HCT116 (cell line): Measurements from ENCODE around the gene ESRRG. TPM values are rescaled to one million over a fixed set of nuclear protein-coding genes. Genes with fewer than 3 reads are reported as not detected.

Source experiments
- ATAC-seq: fragments of 200-7000 bp; cut with Tn5 transposase; 2 replicates; pipeline ENCODE4 v1.9.1; 2020; ENCODE audit warnings: mild to moderate bottlenecking, moderate library complexity
- BruUV-seq: library from RNA; stranded (reverse); fragments of 400-500 nt; replicated peaks from 2 replicates; lab custom pipeline; 2021; lab: Mats Ljungman, UMichigan
- CTCF ChIA-PET: fragments of 300-600 bp; sonication (Branson Sonifier 250); formaldehyde crosslinking; loops from one replicate; lab custom pipeline; 2021; ENCODE audit warnings: antibody characterized with exemption; lab: Charles Lee
- POLR2A ChIA-PET: fragments of 300-600, 350-600 bp; sonication (Branson Sonifier 250); formaldehyde crosslinking; loops from one replicate; lab custom pipeline; 2021; ENCODE audit warnings: antibody characterized with exemption; lab: Charles Lee
- RAD21 ChIA-PET, 2 experiments: fragments of 300-600 bp; sonication (Branson Sonifier 250); formaldehyde crosslinking; loops; one replicate each; lab custom pipeline; 2023; ENCODE audit warnings: low total read pairs in 2 of 2; ENCODE audit not compliant: uncharacterized antibody in 2 of 2, unreplicated experiment in 2 of 2, low non-redundant PET in 1 of 2; lab: Charles Lee
- DNase-seq: peaks from one replicate; pipeline ENCODE4 v3.0.0-alpha.2; 2010; ENCODE audit warnings: low read depth, low spot score
- H2AFZ ChIP-seq: fragments of 200-600 bp; shearing (Covaris generic), sonication (generic); 2 replicates; pipeline ENCODE4 v1.6.1; 2017; ENCODE audit warnings: low read depth, mixed run types, mixed read lengths, antibody characterized with exemption, low read length; ENCODE audit not compliant: poor library complexity, severe bottlenecking
- H3K27ac ChIP-seq: 2 replicates; pipeline ENCODE4 v1.5.1; 2012; ENCODE audit warnings: low read depth, low read length
- H3K27me3 ChIP-seq: fragments of 200-600 bp; sonication (generic); 2 replicates; pipeline ENCODE4 v1.6.1; 2016; ENCODE audit warnings: mixed run types, low read length, mixed read lengths; ENCODE audit not compliant: insufficient read depth
- H3K36me3 ChIP-seq, 2 experiments: fragments of 200-500 bp in 1 of 2; fragments of 200-600 bp in 1 of 2; sonication (Bioruptor generic) in 1 of 2; sonication (generic) in 1 of 2; 2 replicates each; pipeline versions ENCODE4 v1.5.1 to v1.6.1; 2014 to 2016; ENCODE audit warnings: low read length in 2 of 2, inconsistent platforms in 1 of 2, mixed read lengths in 1 of 2, mixed run types in 1 of 2; ENCODE audit not compliant: insufficient read depth in 2 of 2, control insufficient read depth in 1 of 2
- H3K4me1 ChIP-seq, 2 experiments: fragments of 200-600 bp in 1 of 2; sonication (generic) in 1 of 2; 2 replicates each; pipeline versions ENCODE4 v1.5.1 to v1.6.1; 2012 to 2017; ENCODE audit warnings: low read length in 2 of 2, inconsistent platforms in 1 of 2, mild to moderate bottlenecking in 1 of 2, mixed read lengths in 1 of 2, mixed run types in 1 of 2, moderate library complexity in 1 of 2; ENCODE audit not compliant: insufficient read depth in 2 of 2, control insufficient read depth in 1 of 2
- H3K4me2 ChIP-seq: fragments of 200-600 bp; sonication (generic); 2 replicates; pipeline ENCODE4 v1.6.1; 2017; ENCODE audit warnings: mixed run types, low read length, mixed read lengths
- H3K4me3 ChIP-seq, 2 experiments: fragments of 200-600 bp in 1 of 2; sonication (generic) in 1 of 2; replicated peaks in 1 of 2; 2 replicates each; pipeline ENCODE4 v1.5.1; 2011 to 2016; ENCODE audit warnings: low read length in 2 of 2, control low read depth in 1 of 2, low read depth in 1 of 2, mild to moderate bottlenecking in 1 of 2, mixed read lengths in 1 of 2, mixed run types in 1 of 2
- H3K79me2 ChIP-seq: fragments of 200-600 bp; sonication (generic); 2 replicates; pipeline ENCODE4 v1.6.1; 2017; ENCODE audit warnings: mild to moderate bottlenecking, mixed run types, low read length, moderate library complexity, mixed read lengths; ENCODE audit not compliant: insufficient read depth
- H3K9ac ChIP-seq: fragments of 200-600 bp; sonication (generic); 2 replicates; pipeline ENCODE4 v1.6.1; 2016; ENCODE audit warnings: low read length, mixed read lengths
- H3K9me2 ChIP-seq: fragments of 200-600 bp; sonication (generic), shearing (Covaris generic); 2 replicates; pipeline ENCODE4 v1.6.1; 2017; ENCODE audit warnings: mixed run types, mild to moderate bottlenecking, moderate library complexity; ENCODE audit not compliant: insufficient read depth
- H3K9me3 ChIP-seq, 2 experiments: fragments of 200-500 bp in 1 of 2; fragments of 200-600 bp in 1 of 2; sonication (Bioruptor generic) in 1 of 2; sonication (generic) in 1 of 2; 2 replicates each; pipeline ENCODE4 v1.6.1; 2014 to 2017; ENCODE audit warnings: low read length in 2 of 2, mixed read lengths in 2 of 2, inconsistent platforms in 1 of 2, low read depth in 1 of 2, mild to moderate bottlenecking in 1 of 2, mixed run types in 1 of 2, moderate library complexity in 1 of 2; ENCODE audit not compliant: control insufficient read depth in 1 of 2, insufficient read depth in 1 of 2
- H4K20me1 ChIP-seq: fragments of 200-600 bp; sonication (generic), shearing (Covaris generic); 2 replicates; pipeline ENCODE4 v1.6.1; 2017; ENCODE audit warnings: mixed run types, mild to moderate bottlenecking, moderate library complexity; ENCODE audit not compliant: insufficient read depth
- ATF3 ChIP-seq: IDR thresholded peaks from 2 replicates; pipeline ENCODE4 v1.6.1; 2012
- CBX3 ChIP-seq: IDR thresholded peaks from 2 replicates; pipeline ENCODE4 v1.6.1; 2012; ENCODE audit warnings: low read depth
- EZH2 ChIP-seq: fragments of 200-600 bp; sonication (generic); IDR thresholded peaks from 2 replicates; pipeline ENCODE4 v1.6.1; 2017; ENCODE audit warnings: antibody characterized with exemption, mixed run types
- EZH2phosphoT487 ChIP-seq: fragments of 200-600 bp; IDR thresholded peaks from 2 replicates; pipeline ENCODE4 v1.6.1; 2018; ENCODE audit warnings: antibody characterized with exemption, borderline replicate concordance
- FOSL1 ChIP-seq: IDR thresholded peaks from 2 replicates; pipeline ENCODE4 v1.6.1; 2012; ENCODE audit warnings: low read depth
- JUND ChIP-seq: IDR thresholded peaks from 2 replicates; pipeline ENCODE4 v1.6.1; 2012
- POLR2AphosphoS5 ChIP-seq: IDR thresholded peaks from 2 replicates; pipeline ENCODE4 v1.6.1; 2011; ENCODE audit warnings: mild to moderate bottlenecking, low read depth, low read length, moderate library complexity
- REST ChIP-seq: IDR thresholded peaks from 2 replicates; pipeline ENCODE4 v1.6.1; 2012; ENCODE audit warnings: low read depth
- SIN3A ChIP-seq: IDR thresholded peaks from 2 replicates; pipeline ENCODE4 v1.6.1; 2012; ENCODE audit warnings: low read depth
- SP1 ChIP-seq: IDR thresholded peaks from 2 replicates; pipeline ENCODE4 v1.6.1; 2012; ENCODE audit warnings: low read depth
- YY1 ChIP-seq: IDR thresholded peaks from 2 replicates; pipeline ENCODE4 v1.6.1; 2011; ENCODE audit warnings: low read length, low read depth, moderate library complexity, mild to moderate bottlenecking; ENCODE audit not compliant: insufficient replicate concordance; ENCODE audit errors: extremely low read depth
- ZFX ChIP-seq: fragments of 450-650 bp; IDR thresholded peaks from 2 replicates; pipeline ENCODE4 v1.6.1; 2017
- intact Hi-C: fragments of 100-400 bp; cut with micrococcal nuclease; formaldehyde crosslinking; loops from 2 replicates; pipeline ENCODE4 v1.10.0; 2022
- total RNA-seq: library from RNA; stranded (reverse); gene quantifications from one replicate; pipeline ENCODE4 v1.2.1, GENCODE V29; 2021; ENCODE audit not compliant: unreplicated experiment
- TF ChIP-seq, protein P1 (sequence below): IDR thresholded peaks from 2 replicates; pipeline ENCODE4 v1.6.1; 2012
- TF ChIP-seq, protein P2 (sequence below), 3 experiments: fragments of 200-600 bp in 1 of 3; sonication (generic) in 1 of 3; IDR thresholded peaks in 2 of 3; conservative IDR thresholded peaks in 1 of 3; 2 replicates each; pipeline ENCODE4 v1.5.1; 2012 to 2017; ENCODE audit warnings: low read depth in 2 of 3, low read length in 2 of 3, antibody characterized with exemption in 1 of 3, borderline replicate concordance in 1 of 3, control low read depth in 1 of 3, mild to moderate bottlenecking in 1 of 3, mixed read lengths in 1 of 3, mixed run types in 1 of 3, moderate library complexity in 1 of 3; ENCODE audit not compliant: insufficient read depth in 1 of 3

Gene ESRRG
- total RNA-seq, 1 experiment from 2014 or later, result not detected

GRCh38 chr1:216498277-216498676, 225.0 kb downstream of the ESRRG start:
- peaks cover 3 to 4% of the 10 kb centered on the region in 2 experiments; a peak in 1 of 4 replicates for H3K9me3 ChIP-seq
- no peak overlapping the region for H3K9ac ChIP-seq
- POLR2A ChIA-PET, result no interaction called here
- ATAC-seq (no peak), DNase-seq (no peak)
- no peaks in the 10 kb centered on the region for H3K4me1 ChIP-seq
- no peaks in the 10 kb centered on the region for H3K79me2 ChIP-seq
- H2AFZ ChIP-seq, result no peak overlapping the region
- RAD21 ChIA-PET, result no interaction called here
- no peak overlapping the region for H3K4me2 ChIP-seq
- intact Hi-C loops, result no loop called here
- H3K9me2 ChIP-seq, result no peaks in the 10 kb centered on the region
- no peaks in the 10 kb centered on the region for H4K20me1 ChIP-seq
- no peak overlapping the region for H3K4me3 ChIP-seq
- BruUV-seq, result no TSS peak
- H3K27ac ChIP-seq, result no peak overlapping the region
- H3K36me3 ChIP-seq, result no peaks in the 10 kb centered on the region
- TF ChIP-seq EZH2phosphoT487 (no peak), ATF3 (no peak)
- TF ChIP-seq, protein P1, sequence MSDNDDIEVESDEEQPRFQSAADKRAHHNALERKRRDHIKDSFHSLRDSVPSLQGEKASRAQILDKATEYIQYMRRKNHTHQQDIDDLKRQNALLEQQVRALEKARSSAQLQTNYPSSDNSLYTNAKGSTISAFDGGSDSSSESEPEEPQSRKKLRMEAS, result no peak
- no peaks in the 10 kb centered on the region for H3K27me3 ChIP-seq
- CTCF ChIA-PET, result no interaction called here

- H3K36me3 ChIP-seq, result no peaks in the 10 kb centered on the region
- no peaks in the 10 kb centered on the region for H3K79me2 ChIP-seq
- peaks cover 0 to 7% of the 10 kb centered on the region in 2 experiments; a peak in 1 of 4 replicates for H3K9me3 ChIP-seq
- RAD21 ChIA-PET, result no interaction called here
- no peak overlapping the region for H3K27ac ChIP-seq
- H3K9me2 ChIP-seq, result no peaks in the 10 kb centered on the region
- no peak for ATAC-seq
- no peak for DNase-seq
- H3K4me3 ChIP-seq, result no peak overlapping the region
- POLR2A ChIA-PET, result no interaction called here
- no peaks in the 10 kb centered on the region for H4K20me1 ChIP-seq
- H3K4me1 ChIP-seq, result no peaks in the 10 kb centered on the region
- no peak overlapping the region for H2AFZ ChIP-seq
- no peak overlapping the region for H3K4me2 ChIP-seq
- intact Hi-C loops, result no loop called here
- CTCF ChIA-PET, result no interaction called here
- H3K27me3 ChIP-seq, result no peaks in the 10 kb centered on the region
- H3K9ac ChIP-seq, result no peak overlapping the region
- BruUV-seq, result no TSS peak
- no peak for TF ChIP-seq SP1
- TF ChIP-seq REST, result no peak
- TF ChIP-seq FOSL1, result no peak
- TF ChIP-seq, protein P2, sequence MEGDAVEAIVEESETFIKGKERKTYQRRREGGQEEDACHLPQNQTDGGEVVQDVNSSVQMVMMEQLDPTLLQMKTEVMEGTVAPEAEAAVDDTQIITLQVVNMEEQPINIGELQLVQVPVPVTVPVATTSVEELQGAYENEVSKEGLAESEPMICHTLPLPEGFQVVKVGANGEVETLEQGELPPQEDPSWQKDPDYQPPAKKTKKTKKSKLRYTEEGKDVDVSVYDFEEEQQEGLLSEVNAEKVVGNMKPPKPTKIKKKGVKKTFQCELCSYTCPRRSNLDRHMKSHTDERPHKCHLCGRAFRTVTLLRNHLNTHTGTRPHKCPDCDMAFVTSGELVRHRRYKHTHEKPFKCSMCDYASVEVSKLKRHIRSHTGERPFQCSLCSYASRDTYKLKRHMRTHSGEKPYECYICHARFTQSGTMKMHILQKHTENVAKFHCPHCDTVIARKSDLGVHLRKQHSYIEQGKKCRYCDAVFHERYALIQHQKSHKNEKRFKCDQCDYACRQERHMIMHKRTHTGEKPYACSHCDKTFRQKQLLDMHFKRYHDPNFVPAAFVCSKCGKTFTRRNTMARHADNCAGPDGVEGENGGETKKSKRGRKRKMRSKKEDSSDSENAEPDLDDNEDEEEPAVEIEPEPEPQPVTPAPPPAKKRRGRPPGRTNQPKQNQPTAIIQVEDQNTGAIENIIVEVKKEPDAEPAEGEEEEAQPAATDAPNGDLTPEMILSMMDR (IDR thresholded peaks at IDR 0.05 in 2 of 3, conservative IDR thresholded peaks at IDR 0.05 in 1 of 3; ENCODE audit: borderline replicate concordance in 1 of 3, insufficient read depth in 1 of 3, low read depth in 2 of 3, low read length in 2 of 3), result no peak
- no peak for TF ChIP-seq YY1
- no peak for TF ChIP-seq SIN3A
- TF ChIP-seq, protein P1, result no peak
- no peak for TF ChIP-seq POLR2AphosphoS5
- TF ChIP-seq EZH2, result no peak
- TF ChIP-seq ZFX, result no peak
- TF ChIP-seq CBX3, result no peak
- no peak for TF ChIP-seq JUND
These were observed 238.2 kb downstream of the ESRRG start for GRCh38 chr1:216485042-216485441.
